Hematopoietic multipotent progenitor cell treated with erythropoietin and hydrocortisone succinate and interleukin-3 and kit ligand, for 4 days (in vitro differentiated cells): ENCODE measurements around the gene KIF4A.
"Not testable (repeated sequence)": the region's sequence is repeated elsewhere in the genome, so short reads cannot be mapped to it uniquely, and the experiment has no call there.

Experiments used
- DNase-seq: peaks from one replicate; pipeline ENCODE4 v3.0.0-alpha.2; 2015

Gene KIF4A, protein sequence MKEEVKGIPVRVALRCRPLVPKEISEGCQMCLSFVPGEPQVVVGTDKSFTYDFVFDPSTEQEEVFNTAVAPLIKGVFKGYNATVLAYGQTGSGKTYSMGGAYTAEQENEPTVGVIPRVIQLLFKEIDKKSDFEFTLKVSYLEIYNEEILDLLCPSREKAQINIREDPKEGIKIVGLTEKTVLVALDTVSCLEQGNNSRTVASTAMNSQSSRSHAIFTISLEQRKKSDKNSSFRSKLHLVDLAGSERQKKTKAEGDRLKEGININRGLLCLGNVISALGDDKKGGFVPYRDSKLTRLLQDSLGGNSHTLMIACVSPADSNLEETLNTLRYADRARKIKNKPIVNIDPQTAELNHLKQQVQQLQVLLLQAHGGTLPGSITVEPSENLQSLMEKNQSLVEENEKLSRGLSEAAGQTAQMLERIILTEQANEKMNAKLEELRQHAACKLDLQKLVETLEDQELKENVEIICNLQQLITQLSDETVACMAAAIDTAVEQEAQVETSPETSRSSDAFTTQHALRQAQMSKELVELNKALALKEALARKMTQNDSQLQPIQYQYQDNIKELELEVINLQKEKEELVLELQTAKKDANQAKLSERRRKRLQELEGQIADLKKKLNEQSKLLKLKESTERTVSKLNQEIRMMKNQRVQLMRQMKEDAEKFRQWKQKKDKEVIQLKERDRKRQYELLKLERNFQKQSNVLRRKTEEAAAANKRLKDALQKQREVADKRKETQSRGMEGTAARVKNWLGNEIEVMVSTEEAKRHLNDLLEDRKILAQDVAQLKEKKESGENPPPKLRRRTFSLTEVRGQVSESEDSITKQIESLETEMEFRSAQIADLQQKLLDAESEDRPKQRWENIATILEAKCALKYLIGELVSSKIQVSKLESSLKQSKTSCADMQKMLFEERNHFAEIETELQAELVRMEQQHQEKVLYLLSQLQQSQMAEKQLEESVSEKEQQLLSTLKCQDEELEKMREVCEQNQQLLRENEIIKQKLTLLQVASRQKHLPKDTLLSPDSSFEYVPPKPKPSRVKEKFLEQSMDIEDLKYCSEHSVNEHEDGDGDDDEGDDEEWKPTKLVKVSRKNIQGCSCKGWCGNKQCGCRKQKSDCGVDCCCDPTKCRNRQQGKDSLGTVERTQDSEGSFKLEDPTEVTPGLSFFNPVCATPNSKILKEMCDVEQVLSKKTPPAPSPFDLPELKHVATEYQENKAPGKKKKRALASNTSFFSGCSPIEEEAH

DNA sequence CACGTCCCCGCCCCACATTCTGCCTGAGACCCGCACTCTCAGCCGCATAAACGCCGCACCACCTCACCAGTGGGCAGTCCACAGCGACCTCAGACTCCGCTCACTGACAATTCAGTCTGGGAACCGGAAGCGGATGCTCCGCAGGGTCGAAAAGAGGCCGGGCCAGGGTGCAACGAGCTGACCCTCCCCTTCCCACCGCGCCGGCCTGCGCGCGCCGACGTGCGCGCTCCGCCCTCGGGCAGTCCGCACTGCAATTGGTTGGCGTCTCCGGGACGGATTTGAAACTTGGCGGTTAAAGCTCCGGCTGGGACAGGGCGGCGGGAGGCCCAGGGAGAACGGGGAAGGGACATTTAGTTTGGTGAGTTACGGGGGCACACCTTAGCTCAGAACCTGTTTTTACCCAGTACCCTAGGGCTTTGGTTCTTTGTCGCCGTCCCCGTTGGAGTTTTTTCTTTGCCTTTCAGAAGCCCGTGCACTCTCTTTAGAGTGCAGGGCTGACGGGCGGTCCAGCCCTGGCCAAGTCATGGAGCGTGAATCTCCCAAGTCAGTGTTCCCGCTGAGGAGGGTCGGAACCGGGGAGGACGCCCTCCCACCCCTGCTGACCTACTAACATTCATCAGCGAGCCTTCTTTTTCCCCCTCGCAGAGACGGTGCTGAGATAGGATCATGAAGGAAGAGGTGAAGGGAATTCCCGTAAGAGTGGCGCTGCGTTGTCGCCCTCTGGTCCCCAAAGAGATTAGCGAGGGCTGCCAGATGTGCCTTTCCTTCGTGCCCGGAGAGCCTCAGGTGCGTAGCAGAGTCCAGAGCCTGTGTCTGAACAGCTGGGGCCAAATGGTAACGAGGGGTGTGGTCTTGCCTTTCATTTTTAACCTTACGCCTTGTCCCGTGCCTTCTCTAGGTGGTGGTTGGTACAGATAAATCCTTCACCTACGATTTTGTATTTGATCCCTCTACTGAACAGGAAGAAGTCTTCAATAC is at the start of gene KIF4A, which contains the start of gene PDZD11:
Gene KIF4A (plus strand): TSS at position 312 of the 978 bp plus-strand sequence. CDS start 355 bp downstream, at position 667.
Gene PDZD11 (minus strand): TSS at position 135 of the 978 bp plus-strand sequence. CDS start 586 bp downstream, outside the sequence.
- peak; percentile 93 for DNase-seq

DNA sequence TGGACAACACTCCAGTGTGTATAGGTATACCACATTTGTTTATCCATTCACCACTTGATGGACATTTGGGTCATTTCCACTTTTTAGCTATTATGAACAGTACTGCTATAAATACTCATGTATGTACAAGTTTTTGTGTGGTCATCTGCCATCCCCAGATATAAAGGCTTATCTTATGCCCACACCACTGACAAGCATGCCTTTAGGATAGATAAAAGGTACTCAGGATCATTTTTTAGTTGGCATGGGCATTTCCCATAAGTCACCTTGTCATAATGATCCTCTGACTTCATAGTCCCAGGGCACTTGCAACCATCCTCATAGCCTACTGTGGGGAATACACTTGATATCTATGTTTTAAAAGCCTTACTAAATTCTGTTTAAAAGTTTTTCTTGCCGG is 49.2 kb upstream of the KIF4A start:
- DNase-seq = peak; percentile 41

DNA sequence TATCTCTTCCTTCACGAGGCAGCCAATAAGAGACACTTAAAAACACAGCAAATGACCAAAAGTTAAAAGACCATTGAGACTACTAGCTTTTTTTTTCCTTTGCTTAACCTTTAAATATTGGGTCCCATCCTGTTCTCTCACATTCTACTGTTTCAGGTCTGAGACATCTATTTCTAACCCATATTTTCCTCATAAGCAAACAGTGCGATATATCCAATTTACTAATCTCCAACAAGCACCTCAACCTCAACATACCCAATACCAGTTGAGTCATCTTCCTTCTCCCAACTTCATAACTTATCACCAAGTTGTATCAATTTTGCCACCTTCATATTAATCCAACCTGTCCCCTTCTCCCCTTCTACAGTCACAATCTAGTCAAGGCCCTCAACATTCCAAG is 48.4 kb upstream of the KIF4A start:
- no peak for DNase-seq

DNA sequence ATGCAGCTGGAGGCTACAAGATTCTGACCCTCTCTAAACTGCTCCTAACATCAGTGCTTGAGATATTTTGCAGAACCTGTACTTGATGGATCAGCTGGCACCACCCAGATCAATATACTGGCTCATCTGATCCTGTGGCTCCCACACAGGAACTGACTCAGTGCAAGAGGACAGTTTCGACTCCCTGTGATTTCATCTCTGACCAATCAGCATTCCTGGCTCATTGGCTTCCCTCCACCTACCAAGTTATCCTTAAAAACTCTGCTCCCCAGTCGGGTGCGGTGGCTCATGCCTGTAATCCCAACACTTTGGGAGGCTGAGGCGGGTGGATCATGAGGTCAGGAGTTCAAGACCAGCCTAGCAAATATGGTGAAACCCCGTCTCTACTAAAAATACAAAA is 46.3 kb upstream of the KIF4A start:
- not testable (repeated sequence) for DNase-seq

DNA sequence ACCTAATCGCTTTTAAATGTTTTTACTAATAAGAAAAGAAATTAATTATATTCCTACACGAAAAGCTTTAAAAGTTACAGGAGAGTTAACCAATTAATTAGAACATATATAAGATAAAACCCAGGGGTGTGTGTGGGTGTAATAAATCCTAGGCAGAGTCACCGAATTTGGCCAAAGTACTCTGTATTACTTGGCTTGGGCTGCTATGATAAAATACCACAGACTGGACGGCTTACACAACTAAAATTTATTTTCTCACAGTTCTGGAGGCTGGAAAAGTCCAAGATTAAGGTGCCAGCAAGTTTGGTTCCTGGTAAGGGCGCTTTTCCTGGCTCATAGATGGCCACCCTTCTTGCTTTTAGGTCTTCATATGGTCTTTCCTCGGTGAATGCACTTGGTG is 45.0 kb upstream of the KIF4A start:
- no peak for DNase-seq

DNA sequence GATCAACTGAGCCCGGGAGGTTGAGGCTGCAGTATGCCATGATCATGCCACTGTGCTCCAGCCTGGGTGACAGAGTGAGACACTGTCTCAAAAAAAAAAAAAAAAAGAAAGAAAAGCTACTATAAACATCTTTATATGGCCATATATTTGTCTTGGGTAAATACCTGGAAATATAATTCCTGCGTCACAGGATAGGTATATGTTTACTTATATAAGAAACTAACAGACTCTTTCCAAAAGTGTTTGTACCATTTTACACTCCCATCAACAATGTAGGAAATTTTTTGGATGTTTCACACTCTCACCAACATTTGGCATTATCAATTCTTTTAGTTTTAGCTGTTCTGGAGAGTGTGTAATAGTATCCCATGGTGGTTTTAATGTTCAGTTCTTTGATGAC is 42.7 kb upstream of the KIF4A start:
- DNase-seq = no peak

DNA sequence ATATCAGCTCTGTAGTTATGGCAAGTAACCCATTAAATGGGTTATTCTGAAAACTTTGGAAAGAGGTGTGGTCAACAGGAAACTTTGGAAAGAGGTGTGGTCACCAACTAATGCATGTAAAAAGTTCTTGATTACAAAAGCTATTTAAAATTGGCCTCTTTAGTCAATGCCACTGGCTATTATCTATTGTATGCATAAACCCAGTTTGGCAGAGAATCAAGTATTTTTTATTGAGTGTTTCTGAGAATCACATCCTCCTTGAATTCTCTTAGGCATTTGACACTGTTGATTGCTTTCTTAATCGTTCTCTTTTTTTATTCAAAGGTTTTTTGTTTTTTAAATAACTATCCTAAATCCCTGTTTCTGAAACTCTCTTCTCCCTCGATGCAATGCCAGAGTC is 37.4 kb upstream of the KIF4A start:
- peak; percentile 67 for DNase-seq

DNA sequence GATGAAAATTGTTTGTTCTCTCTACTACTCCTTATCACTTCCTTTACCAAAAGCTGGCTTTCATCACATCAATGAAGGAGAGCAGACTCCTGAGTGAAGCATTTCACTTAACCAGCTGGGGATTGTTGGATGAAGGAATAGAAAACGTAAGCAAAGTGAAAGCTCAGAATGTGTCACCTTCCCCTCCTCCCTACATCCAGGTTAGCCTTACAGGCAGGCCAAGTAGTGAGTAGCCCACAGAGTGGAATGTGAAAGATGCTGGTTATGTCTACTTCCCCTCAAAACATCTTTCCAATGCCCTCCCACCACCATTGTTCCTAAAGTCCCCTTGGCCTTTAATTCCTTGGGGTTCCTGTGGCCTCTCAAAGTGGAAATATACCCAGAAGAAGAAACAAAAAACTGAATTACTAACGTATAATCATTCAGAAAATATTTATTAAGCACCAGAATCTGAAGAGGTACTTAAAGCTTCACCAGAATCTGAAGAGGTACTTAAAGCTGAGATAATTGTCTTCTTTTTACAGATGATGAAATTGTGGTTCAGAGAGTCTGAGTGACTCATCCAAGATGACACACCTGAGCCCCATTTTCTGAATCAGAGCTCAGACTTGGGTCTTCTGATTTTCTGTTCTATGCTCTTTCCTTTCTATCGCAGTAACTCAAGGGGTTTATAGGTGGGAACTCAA is 36.4 kb upstream of the KIF4A start:
- no peak for DNase-seq

DNA sequence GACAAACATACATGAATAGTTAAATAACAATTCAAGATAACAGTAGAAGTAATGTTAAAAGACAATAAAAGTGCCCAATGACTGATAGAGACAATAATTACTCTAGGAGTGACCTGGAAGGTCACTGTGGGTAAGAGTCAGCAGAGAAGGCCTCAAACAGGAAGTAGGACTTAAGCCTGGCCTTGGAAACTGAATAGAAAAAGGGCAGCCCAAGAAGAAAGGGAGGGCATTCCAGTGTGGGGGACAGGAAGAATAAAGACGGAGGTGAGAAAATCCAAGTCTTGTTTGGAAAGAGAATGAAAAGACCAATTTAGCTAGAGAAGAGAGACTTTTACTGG is 35.9 kb upstream of the KIF4A start:
- DNase-seq = no peak

DNA sequence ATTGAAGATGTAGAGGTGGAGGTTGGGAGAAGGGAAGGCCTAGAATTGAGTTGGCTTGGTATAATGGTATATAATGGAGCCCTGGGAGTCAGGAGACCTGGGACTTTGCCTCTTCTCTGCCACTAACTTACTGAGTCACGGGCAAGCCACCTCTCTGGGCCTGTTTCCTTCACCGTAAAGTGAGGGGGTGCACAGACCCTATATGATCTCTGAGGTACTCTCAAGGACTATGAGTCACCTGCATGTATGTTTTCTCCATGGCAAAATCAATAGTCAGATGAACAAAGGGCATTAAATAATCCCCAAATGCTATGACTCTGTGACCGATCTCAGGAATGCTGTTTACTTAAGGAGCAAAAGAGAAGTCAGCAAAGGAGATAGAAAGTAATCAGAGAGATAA is 35.0 kb upstream of the KIF4A start:
- DNase-seq = no peak

DNA sequence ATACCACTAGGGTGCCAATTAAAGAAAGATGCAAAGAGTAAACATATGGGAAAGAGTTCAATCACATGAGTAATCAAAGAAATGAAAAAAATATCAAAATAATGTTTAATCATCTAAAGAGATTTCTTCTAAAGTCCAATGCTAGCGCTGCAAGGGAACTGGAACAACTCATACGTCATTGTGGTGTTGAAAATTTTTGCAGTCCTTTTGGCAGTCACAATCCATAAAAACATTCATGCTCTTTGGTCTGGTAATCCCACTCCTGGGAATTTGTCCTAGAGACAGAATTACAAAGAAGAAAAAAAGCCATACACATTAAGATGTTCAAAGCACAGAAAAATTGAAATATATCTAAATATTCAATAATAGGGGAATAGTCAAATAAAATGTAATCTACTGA is 34.5 kb upstream of the KIF4A start:
- no peak for DNase-seq

DNA sequence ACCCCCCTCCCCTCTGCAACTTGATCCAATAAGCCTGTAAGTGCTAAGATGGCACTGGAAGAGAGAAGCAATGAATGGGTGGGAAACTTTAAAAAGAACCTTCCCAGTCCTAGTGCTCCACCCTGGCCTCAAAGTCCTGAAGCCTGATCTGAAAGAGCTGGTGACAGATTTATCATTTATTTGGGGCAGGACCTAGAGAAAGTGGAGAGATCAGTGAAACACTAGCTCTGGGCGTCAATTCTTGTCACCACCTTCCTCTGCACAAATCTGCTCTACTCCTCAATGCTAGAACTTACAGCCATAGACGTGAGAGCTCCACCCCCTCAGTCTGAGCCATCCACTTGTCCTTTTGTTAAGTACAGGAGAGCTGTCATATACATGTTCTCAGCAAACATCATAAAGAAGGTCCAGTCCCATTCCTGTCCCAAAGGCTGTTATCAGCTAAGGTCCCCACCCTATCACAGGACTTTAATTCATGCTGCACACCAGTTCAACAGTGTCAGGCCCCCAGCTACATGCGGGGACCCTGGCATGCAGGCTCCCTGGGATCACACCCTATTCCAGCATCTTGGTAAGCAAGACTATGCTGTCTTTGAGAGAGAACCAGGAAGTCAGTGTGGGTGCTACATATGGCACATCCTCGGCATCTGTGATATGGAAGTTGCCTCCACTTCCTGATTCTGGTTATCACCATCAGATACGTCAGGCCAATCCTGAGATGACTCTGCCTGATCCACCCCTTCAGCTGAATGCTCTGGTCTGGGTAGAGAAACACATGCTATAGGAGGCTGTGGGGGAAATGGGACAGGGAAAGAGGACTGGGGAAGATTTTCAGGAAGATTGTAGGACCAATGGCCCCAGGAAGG is 32.2 kb upstream of the KIF4A start:
- peak; percentile 3 for DNase-seq

DNA sequence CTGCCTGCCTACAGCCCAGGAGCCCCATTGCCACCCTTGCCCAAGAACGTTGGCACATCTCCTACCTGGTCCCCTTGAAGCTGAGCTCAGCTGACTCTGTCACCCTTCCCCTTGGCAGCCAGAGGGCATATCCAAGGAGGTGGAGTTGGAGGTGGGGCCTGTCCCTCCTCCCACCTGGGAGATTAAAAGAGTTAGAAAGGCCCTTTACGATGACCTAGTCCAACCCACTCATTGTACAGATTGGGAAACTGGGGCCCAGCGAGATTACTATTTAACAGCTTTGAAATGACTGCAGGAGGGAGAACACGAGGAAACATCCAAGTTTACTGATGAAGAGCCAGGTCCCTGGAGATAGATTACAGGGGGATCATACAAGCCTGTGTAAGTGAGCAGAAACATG is 29.8 kb upstream of the KIF4A start, which contains the start of gene P2RY4:
Gene P2RY4 (minus strand): TSS at position 101 of the 400 bp plus-strand sequence. CDS start 580 bp downstream, outside the sequence.
- no peak for DNase-seq

DNA sequence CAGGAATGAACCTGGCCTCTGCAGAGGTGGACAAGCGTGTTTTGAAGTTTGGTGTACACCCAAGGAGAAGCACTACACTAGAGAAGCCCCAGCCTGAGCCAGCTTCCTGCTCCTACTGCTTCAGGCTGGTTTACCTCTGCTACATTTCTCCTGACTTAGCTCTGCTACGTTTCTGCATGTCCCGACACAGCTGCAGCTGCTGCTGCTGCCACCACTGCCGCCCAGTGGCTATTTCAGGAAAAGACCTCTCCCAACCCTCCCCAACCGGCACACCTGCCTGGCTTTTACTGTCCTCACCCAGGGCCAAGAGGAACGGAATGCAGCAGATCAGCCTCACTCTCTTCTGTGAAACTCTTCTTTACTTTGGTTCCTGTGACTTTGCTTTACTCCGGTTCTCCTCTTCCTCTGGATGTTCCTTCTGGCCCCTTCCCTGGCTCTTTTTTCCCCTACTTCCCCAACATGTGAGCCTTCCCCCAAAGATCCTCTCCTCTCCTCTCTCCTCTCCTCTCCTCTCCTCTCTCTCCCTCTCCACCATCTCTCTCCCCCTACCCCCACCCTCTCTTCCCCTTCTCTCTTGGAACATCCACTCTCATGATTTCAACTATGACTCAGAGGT is 26.8 kb upstream of the KIF4A start:
- DNase-seq = peak; percentile 54

DNA sequence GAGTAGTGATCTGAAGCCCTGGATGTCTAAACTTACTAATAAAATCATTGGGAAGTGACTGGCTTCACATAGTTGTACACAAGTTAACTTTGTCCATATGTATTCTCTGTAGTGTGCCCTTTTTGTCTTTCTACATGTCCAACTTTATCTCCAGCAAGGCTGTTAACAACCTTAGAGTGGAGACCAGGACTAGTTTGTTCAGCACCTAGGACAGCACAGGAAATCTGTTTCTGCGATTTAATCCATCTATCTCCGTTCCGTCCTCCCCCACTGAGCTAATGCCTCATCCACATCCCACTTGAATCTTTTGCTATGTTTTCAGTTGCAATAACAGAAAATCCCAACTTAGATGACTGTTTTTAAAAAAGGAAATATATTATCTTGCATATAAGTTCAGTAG is 25.1 kb upstream of the KIF4A start:
- peak; percentile 3 for DNase-seq

DNA sequence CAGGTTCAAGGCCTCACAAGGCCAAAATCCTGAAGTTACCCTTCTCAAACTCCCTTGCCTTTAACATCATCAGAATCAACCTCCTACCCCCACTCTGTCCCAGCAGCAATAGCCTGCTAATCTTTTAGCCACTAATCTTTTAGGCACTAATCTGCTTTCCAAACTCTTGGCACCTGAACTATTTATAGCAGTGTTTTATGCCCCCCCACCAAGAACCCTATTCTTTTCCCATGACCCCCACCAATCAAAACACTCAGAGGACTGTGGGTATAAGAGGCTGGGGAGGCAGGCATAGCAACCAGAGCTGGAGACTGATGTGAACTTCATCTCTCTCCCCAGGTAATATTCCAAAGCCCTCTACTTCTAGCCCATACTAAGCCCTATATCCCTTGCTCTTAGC is 21.9 kb upstream of the KIF4A start, which contains the start of gene ARR3:
Gene ARR3 (plus strand): TSS at position 301 of the 400 bp plus-strand sequence. CDS start 1,052 bp downstream, outside the sequence.
- no peak for DNase-seq

DNA sequence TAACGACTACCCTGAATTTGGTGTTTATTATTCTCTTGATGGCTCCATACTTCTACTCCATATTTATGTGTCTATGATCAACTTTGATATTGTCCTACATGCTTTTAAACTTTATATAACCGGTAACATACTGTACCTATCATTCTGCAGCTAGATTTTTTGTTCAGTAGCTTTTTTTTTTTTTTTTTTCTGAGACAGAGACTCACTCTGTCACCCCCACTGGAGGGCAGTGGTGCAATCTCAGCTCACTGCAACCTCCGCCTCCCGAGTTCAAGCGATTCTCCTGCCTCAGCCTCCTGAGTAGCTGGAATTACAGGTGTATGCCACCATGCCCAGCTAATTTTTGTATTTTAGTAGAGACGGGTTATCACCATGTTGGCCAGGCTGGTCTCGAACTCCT is 15.9 kb upstream of the KIF4A start:
- DNase-seq = not testable (repeated sequence)

DNA sequence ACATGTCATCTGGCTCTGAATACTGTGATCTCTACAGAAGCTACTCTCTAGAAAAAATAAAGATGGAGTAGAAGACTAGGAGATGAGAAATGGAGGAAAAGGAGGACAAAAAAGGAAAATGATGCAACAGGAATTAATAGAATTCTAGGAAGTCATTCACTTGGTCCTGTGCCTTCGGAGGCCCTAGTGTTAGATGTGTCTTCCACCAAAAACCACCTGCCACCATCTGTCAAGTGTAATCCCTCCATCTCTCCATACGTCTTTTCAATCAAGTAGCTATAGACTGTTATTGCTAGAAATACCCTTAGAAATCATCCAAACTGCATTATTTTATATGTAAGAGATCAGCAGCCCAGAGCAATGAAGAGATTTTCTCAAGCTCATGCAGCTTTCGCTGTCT is 10.8 kb upstream of the KIF4A start:
- DNase-seq = no peak

DNA sequence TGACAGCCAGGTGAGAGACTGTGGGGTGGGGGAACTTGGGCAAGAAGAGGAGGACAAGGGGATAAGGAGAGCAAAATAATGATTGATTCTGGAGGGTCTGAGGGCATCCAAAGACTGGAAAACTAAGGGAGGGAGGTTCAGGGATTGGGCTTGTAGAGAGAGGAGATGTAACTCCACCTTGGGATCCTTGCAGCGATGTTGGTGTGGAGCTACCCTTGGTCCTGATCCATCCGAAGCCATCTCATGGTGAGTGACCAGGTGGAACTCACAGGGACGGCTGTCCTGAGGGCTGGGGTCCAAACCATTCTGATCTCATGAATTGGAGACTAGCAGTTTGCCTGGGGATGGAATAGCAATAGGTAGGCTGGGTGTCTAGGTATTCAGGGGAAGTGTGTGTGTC is 9.3 kb upstream of the KIF4A start:
- DNase-seq = no peak

DNA sequence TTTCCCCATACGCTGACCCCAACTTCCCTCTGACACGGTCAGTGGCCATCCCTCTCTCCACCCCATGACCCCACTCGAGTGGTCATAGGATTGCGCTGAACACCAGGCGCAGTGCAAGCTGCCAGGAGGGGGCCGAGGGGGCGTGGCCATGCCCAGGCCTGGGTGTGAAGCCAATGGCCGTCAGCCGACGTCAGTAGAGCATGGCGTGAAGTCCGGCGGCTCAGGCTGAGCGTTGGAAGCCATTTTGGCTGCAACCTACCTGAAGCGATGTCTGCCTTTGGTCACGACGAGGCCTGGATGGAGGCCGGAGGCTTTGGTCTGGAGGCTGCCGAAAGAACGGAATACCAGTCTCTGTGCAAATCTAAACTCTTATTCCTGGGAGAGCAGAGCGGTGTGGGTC is 8.0 kb upstream of the KIF4A start, which contains the start of gene RAB41:
Gene RAB41 (plus strand): TSS at position 222 of the 400 bp plus-strand sequence. CDS start 46 bp downstream, at position 268.
- no peak for DNase-seq
